Body of pancreas (tissue), 4 donors: ENCODE data around the gene GYS1. TPM values are rescaled to one million over a fixed set of nuclear protein-coding genes. Genes with fewer than 3 reads are reported as not detected.

Source experiments
- ATAC-seq: fragments of 150-250 bp; one replicate; pipeline ENCODE4 v1.9.1; 2016
- DNase-seq, 4 donors: peaks; one replicate each; pipeline ENCODE4 v3.0.0-alpha.2; 2019
- H3K27ac ChIP-seq, 4 donors: fragments of 200-600 bp; sonication (generic); 1 replicate in 3 of 4; 2 replicates in 1 of 4; pipeline versions ENCODE4 v1.5.1 to v1.6.1; 2016 to 2019; ENCODE audit warnings: mild to moderate bottlenecking in 1 of 4, mixed read lengths in 1 of 4, moderate library complexity in 1 of 4
- H3K27me3 ChIP-seq, 2 donors: fragments of 200-600 bp; sonication (generic); one replicate each; pipeline ENCODE4 v1.6.0; 2016; ENCODE audit warnings: mild to moderate bottlenecking in 1 of 2
- H3K36me3 ChIP-seq, 2 donors: fragments of 200-600 bp; sonication (generic); replicated peaks in 1 of 2; 2 replicates each; pipeline ENCODE4 v1.5.1; 2016; ENCODE audit warnings: low read depth in 2 of 2; ENCODE audit not compliant: insufficient read depth in 1 of 2
- H3K4me1 ChIP-seq: fragments of 200-600 bp; sonication (generic); one replicate; pipeline ENCODE4 v1.6.0; 2016
- H3K4me3 ChIP-seq, 2 donors: fragments of 200-600 bp; sonication (generic); 1 replicate in 1 of 2; 2 replicates in 1 of 2; pipeline ENCODE4 v1.5.1; 2016 to 2019
- H3K9me3 ChIP-seq, 3 donors: fragments of 200-600 bp; sonication (generic); 1 replicate in 2 of 3; 2 replicates in 1 of 3; pipeline ENCODE4 v1.5.1; 2016
- CTCF ChIP-seq, 7 experiments: fragments of 450-650 bp in 4 of 7; fragments of 200-600 bp in 3 of 7; sonication (generic) in 3 of 7; IDR thresholded peaks; one replicate each; pipeline ENCODE4 v1.5.1; 2016 to 2019; ENCODE audit warnings: antibody characterized with exemption in 7 of 7
- POLR2A ChIP-seq, 3 donors: fragments of 450-650 bp; IDR thresholded peaks; one replicate each; pipeline ENCODE4 v1.6.1; 2016; ENCODE audit warnings: antibody characterized with exemption in 3 of 3, mild to moderate bottlenecking in 2 of 3
- WGBS, 2 donors: methylation state at CpG; one replicate each; pipeline ENCODE4 v1.1.5; 2017; 5-methylcytosine and 5-hydroxymethylcytosine counted together
- intact Hi-C: fragments of 100-400 bp; cut with DNase I; formaldehyde crosslinking; loops from one replicate; pipeline ENCODE4 v1.15.1; 2023
- total RNA-seq, 2 donors: library from RNA; depleted of rRNA; stranded (reverse); fragments of >200 nt; gene quantifications; one replicate each; pipeline ENCODE4 v1.1.0, GENCODE V29; 2016

Gene GYS1
- total RNA-seq, 2 donors from 2014 or later, result 7.5 to 17.8 TPM

- no peak for ATAC-seq
- no peaks in the 10 kb centered on the region for H3K4me1 ChIP-seq
- no peak for TF ChIP-seq CTCF (IDR thresholded peaks at IDR 0.05)
- TF ChIP-seq POLR2A (IDR thresholded peaks at IDR 0.05), result no peak
- H3K9me3 ChIP-seq, result no peaks in the 10 kb centered on the region
- H3K4me3 ChIP-seq, result no peak overlapping the region
- H3K27ac ChIP-seq, result no peak overlapping the region
- 93 to 97% methylated on average over 7 of the region's 7 CpGs for WGBS, 2 donors
- DNase-seq, result no peak
- H3K36me3 ChIP-seq, result peaks cover 0 to 18% of the 10 kb centered on the region in 2 donors
- H3K27me3 ChIP-seq, result no peaks in the 10 kb centered on the region
- intact Hi-C loops, result no loop called here
These were observed 12.0 kb upstream of the GYS1 start for GRCh38 chr19:49004964-49005614.

GRCh38 chr19:49004133-49004532, 11.0 kb upstream of the GYS1 start:
- DNase-seq, result no peak
- TF ChIP-seq POLR2A (IDR thresholded peaks at IDR 0.05) (no peak), CTCF (IDR thresholded peaks at IDR 0.05) (no peak)
- Histone ChIP-seq H3K27me3 (no peaks in the 10 kb centered on the region), H3K4me1 (no peaks in the 10 kb centered on the region), H3K36me3 (peaks cover 0 to 18% of the 10 kb centered on the region in 2 donors), H3K27ac (no peak overlapping the region), H3K9me3 (no peaks in the 10 kb centered on the region), H3K4me3 (no peak overlapping the region)
- ATAC-seq, result no peak
- intact Hi-C loops, result no loop called here
- WGBS, 2 donors, result 96 to 97% methylated on average over 15 of the region's 15 CpGs

- TF ChIP-seq CTCF (IDR thresholded peaks at IDR 0.05), result peak; percentile 43 to 62 (median 54)
- TF ChIP-seq POLR2A (IDR thresholded peaks at IDR 0.05), result no peak
- intact Hi-C loops, result no loop called here
- Histone ChIP-seq H3K27me3 (no peaks in the 10 kb centered on the region), H3K4me1 (peaks cover 4% of the 10 kb centered on the region), H3K9me3 (no peaks in the 10 kb centered on the region), H3K36me3 (peaks cover 0 to 8% of the 10 kb centered on the region in 2 donors), H3K27ac (no peak overlapping the region), H3K4me3 (no peak overlapping the region)
- WGBS, 2 donors, result 46 to 68% methylated on average over 10 to 16 of the region's 16 CpGs
- ATAC-seq (peak; percentile 63), DNase-seq (peak; percentile 51 to 67 (median 57))
These were observed 6.6 kb upstream of the GYS1 start for GRCh38 chr19:48999481-49000325.

- Histone ChIP-seq H3K36me3 (no peaks in the 10 kb centered on the region), H3K27ac (no peak overlapping the region), H3K9me3 (no peaks in the 10 kb centered on the region), H3K4me1 (peaks cover 11% of the 10 kb centered on the region), H3K27me3 (no peaks in the 10 kb centered on the region), H3K4me3 (no peak overlapping the region)
- DNase-seq (peak; percentile 32 to 63 (median 52)), ATAC-seq (no peak)
- intact Hi-C loops, result no loop called here
- WGBS, 2 donors, result 45% methylated on average over 5 of the region's 5 CpGs; no CpG with 5 or more reads in 1 of the 2 donors
- TF ChIP-seq CTCF (IDR thresholded peaks at IDR 0.05) (peak in 4 of 7 experiments; percentile 19 to 35 (median 26)), POLR2A (IDR thresholded peaks at IDR 0.05) (no peak)
These were observed 4.9 kb upstream of the GYS1 start for GRCh38 chr19:48997972-48998371.
